H1 (cell line): ENCODE measurements around the gene ARHGEF1.

Source experiments
- CEBPB ChIP-seq: IDR thresholded peaks from 2 replicates; pipeline ENCODE4 v1.6.1; 2012; ENCODE audit warnings: low read depth, low read length
- CTCF ChIP-seq, 3 experiments: IDR thresholded peaks; 1 replicate in 2 of 3; 2 replicates in 1 of 3; pipeline versions ENCODE4 v1.5.1 to v1.6.1; 2011; ENCODE audit warnings: low read length in 3 of 3, mild to moderate bottlenecking in 3 of 3, inconsistent platforms in 2 of 3, low read depth in 1 of 3, moderate library complexity in 1 of 3; ENCODE audit not compliant: insufficient read depth in 1 of 3; ENCODE audit errors: control extremely low read depth in 1 of 3
- JUN ChIP-seq: IDR thresholded peaks from 2 replicates; pipeline ENCODE4 v1.6.1; 2011; ENCODE audit warnings: low read depth, mild to moderate bottlenecking, improper control_type of control experiment, low read length

GRCh38 chr19:41882568-41883462 is at the start of gene ARHGEF1:
- TF ChIP-seq CTCF (IDR thresholded peaks at IDR 0.05; ENCODE audit: control extremely low read depth in 1 of 3, insufficient read depth in 1 of 3, low read depth in 1 of 3, low read length in 3 of 3) (no peak), JUN (no peak), CEBPB (no peak)
